ENCODE measurements around the gene TMEM190.

TMEM190 gene

DNA sequence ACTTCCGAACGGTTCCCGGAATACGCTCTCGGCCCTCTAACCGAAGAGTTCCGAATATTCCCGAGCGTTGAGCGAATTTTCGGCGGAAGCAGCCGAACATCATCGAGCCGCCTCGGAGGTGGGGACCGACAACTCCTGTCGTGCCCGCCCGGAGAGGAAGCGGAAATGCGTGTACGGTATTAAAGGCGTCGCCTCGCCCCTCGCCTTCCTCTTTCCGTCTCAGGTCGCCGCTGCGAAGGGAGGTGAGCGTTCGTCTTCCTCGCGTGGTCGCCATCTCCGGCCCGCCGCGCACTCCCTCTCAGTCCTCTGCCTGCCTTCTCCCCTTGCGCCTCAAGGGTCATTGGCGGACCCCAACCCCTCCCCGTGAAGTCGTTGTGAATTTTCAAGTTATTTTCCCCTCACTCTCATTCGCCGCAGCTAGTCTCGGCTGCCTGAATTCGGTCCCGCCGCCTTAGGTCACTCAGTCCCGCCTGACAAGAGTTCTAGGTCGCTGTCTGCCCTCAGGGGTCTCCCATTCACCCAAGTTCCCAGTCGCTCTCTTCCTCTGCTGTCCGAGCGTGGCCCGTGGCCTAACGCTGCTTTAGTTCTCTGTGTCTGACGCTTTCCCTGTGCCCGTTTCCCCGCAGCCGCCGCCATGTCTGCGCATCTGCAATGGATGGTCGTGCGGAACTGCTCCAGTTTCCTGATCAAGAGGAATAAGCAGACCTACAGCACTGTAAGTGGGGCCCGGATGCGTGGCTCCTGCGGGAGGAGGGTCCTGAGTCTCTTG, 9.3 kb downstream of the TMEM190 start, which contains the start of gene RPL28 (continued):
- TF ChIP-seq ZNF658 (tag by site-specific recombination; IDR thresholded peaks at IDR 0.05), result no peak
- TF ChIP-seq ZNF843 (tag by site-specific recombination; IDR thresholded peaks at IDR 0.05), result no peak
- peak; percentile 88 for TF ChIP-seq SP2 (tag by site-specific recombination; IDR thresholded peaks at IDR 0.05)
- TF ChIP-seq, protein P1, sequence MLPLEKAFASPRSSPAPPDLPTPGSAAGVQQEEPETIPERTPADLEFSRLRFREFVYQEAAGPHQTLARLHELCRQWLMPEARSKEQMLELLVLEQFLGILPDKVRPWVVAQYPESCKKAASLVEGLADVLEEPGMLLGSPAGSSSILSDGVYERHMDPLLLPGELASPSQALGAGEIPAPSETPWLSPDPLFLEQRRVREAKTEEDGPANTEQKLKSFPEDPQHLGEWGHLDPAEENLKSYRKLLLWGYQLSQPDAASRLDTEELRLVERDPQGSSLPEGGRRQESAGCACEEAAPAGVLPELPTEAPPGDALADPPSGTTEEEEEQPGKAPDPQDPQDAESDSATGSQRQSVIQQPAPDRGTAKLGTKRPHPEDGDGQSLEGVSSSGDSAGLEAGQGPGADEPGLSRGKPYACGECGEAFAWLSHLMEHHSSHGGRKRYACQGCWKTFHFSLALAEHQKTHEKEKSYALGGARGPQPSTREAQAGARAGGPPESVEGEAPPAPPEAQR (tag by site-specific recombination; IDR thresholded peaks at IDR 0.05), result no peak
- peak; percentile 71 for TF ChIP-seq ZNF335 (tag by site-specific recombination; conservative IDR thresholded peaks at IDR 0.05)
- no peak for TF ChIP-seq ZNF654 (tag by site-specific recombination; IDR thresholded peaks at IDR 0.05; ENCODE audit: low read depth)
- TF ChIP-seq PRDM2 (tag by site-specific recombination; IDR thresholded peaks at IDR 0.05; ENCODE audit: borderline replicate concordance), result no peak
- no peak for TF ChIP-seq ZNF248 (tag by site-specific recombination; IDR thresholded peaks at IDR 0.05)
- TF ChIP-seq PATZ1 (tag by site-specific recombination; IDR thresholded peaks at IDR 0.05), result peak; percentile 33; the same call in 1 of the 2 replicates
- no peak for TF ChIP-seq ZNF350 (tag by site-specific recombination; IDR thresholded peaks at IDR 0.05)
- TF ChIP-seq KLF16 (tag by site-specific recombination; IDR thresholded peaks at IDR 0.05), result peak; percentile 86
- no peak for TF ChIP-seq ZNF704 (tag by site-specific recombination; IDR thresholded peaks at IDR 0.05)
- TF ChIP-seq ZNF501 (tag by site-specific recombination; IDR thresholded peaks at IDR 0.05), result peak; percentile 91
- TF ChIP-seq KLF7 (tag by site-specific recombination; IDR thresholded peaks at IDR 0.05; ENCODE audit: borderline replicate concordance), result peak; percentile 78; the same call in 1 of the 2 replicates
- no peak for TF ChIP-seq ZNF677 (tag by site-specific recombination; IDR thresholded peaks at IDR 0.05)
- TF ChIP-seq ZNF23 (tag by site-specific recombination; IDR thresholded peaks at IDR 0.05; ENCODE audit: borderline replicate concordance), result no peak; the same call in 1 of the 2 replicates
- TF ChIP-seq, protein P2, sequence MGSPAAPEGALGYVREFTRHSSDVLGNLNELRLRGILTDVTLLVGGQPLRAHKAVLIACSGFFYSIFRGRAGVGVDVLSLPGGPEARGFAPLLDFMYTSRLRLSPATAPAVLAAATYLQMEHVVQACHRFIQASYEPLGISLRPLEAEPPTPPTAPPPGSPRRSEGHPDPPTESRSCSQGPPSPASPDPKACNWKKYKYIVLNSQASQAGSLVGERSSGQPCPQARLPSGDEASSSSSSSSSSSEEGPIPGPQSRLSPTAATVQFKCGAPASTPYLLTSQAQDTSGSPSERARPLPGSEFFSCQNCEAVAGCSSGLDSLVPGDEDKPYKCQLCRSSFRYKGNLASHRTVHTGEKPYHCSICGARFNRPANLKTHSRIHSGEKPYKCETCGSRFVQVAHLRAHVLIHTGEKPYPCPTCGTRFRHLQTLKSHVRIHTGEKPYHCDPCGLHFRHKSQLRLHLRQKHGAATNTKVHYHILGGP (tag by site-specific recombination; IDR thresholded peaks at IDR 0.05), result no peak
- TF ChIP-seq ZNF140 (tag by site-specific recombination; IDR thresholded peaks at IDR 0.05), result no peak
- TF ChIP-seq ZNF324 (tag by site-specific recombination; IDR thresholded peaks at IDR 0.05), result peak; percentile 54; the same call in 1 of the 2 replicates
- no peak for TF ChIP-seq ZNF169 (tag by site-specific recombination; IDR thresholded peaks at IDR 0.05)
- TF ChIP-seq GLIS1 (tag by site-specific recombination; IDR thresholded peaks at IDR 0.05), result no peak
- TF ChIP-seq ZNF768 (tag by site-specific recombination; IDR thresholded peaks at IDR 0.05), result no peak
- TF ChIP-seq ZNF132 (tag by site-specific recombination; IDR thresholded peaks at IDR 0.05; ENCODE audit: borderline replicate concordance), result no peak
- TF ChIP-seq OVOL3 (tag by site-specific recombination; IDR thresholded peaks at IDR 0.05), result peak; percentile 63; the same call in 1 of the 2 replicates
- no peak for TF ChIP-seq MEIS1 (CRISPR knock-in tag; IDR thresholded peaks at IDR 0.05; ENCODE audit: borderline replicate concordance)
- TF ChIP-seq SETDB1 (IDR thresholded peaks at IDR 0.05; ENCODE audit: insufficient read length, low read length), result no peak
- TF ChIP-seq ZNF670 (tag by site-specific recombination; IDR thresholded peaks at IDR 0.05; ENCODE audit: low read depth), result no peak
- no peak for TF ChIP-seq ZNF112 (tag by site-specific recombination; IDR thresholded peaks at IDR 0.05)
- TF ChIP-seq ZNF37A (tag by site-specific recombination; IDR thresholded peaks at IDR 0.05), result no peak

Measured in HEK293 (cell line).